ENCODE data around the gene ULK1. TPM values are rescaled to one million over a fixed set of nuclear protein-coding genes. Genes with fewer than 3 reads are reported as not detected.

ULK1 gene
- total RNA-seq, 1 donor from 2014 or later = 4.9 TPM

GRCh38 chr12:131848753-131849152 is 45.7 kb upstream of the ULK1 start:
- Histone ChIP-seq H3K4me2 (no peak overlapping the region), H3K27me3 (no peaks in the 10 kb centered on the region), H3K9ac (no peak overlapping the region), H4K20me1 (ENCODE audit: low read depth) (no peaks in the 10 kb centered on the region), H3K4me3 (no peak overlapping the region), H3K9me3 (ENCODE audit: low read depth) (no peaks in the 10 kb centered on the region), H3K4me1 (no peaks in the 10 kb centered on the region), H3K27ac (no peak overlapping the region), H3K79me2 (ENCODE audit: low read depth) (no peaks in the 10 kb centered on the region), H3F3A (ENCODE audit: low read depth) (no peaks in the 10 kb centered on the region), H2AFZ (replicated peaks) (no peak overlapping the region), H3K36me3 (no peaks in the 10 kb centered on the region)
- Mint-ChIP-seq H3K4me3 (no peak overlapping the region), H3K27me3 (ENCODE audit: insufficient read depth, low read depth) (peaks cover 5% of the 10 kb centered on the region), H3K27ac (no peak overlapping the region), H3K4me1 (no peaks in the 10 kb centered on the region), H3K9me3 (no peaks in the 10 kb centered on the region), H3K36me3 (no peaks in the 10 kb centered on the region)
- DNase-seq (ENCODE audit: low spot score) = no peak
- TF ChIP-seq EZH2 (IDR thresholded peaks at IDR 0.05) (no peak), EZH2phosphoT487 (IDR thresholded peaks at IDR 0.05) (no peak), CTCF (IDR thresholded peaks at IDR 0.05) (no peak)

GRCh38 chr12:131849700-131850553 is 44.5 kb upstream of the ULK1 start:
- Mint-ChIP-seq H3K27me3 (ENCODE audit: insufficient read depth, low read depth) (peaks cover 8% of the 10 kb centered on the region), H3K36me3 (no peaks in the 10 kb centered on the region), H3K4me3 (no peak overlapping the region), H3K27ac (no peak overlapping the region), H3K9me3 (no peaks in the 10 kb centered on the region), H3K4me1 (peaks cover under 1% of the 10 kb centered on the region)
- no peak overlapping the region for H2AFZ ChIP-seq (replicated peaks)
- H3K27ac ChIP-seq = no peak overlapping the region
- DNase-seq (ENCODE audit: low spot score) = no peak
- H3K4me3 ChIP-seq = no peak overlapping the region
- no peaks in the 10 kb centered on the region for H3K4me1 ChIP-seq
- no peaks in the 10 kb centered on the region for H3K27me3 ChIP-seq
- TF ChIP-seq CTCF (IDR thresholded peaks at IDR 0.05) (no peak), EZH2phosphoT487 (IDR thresholded peaks at IDR 0.05) (no peak), EZH2 (IDR thresholded peaks at IDR 0.05) (no peak)
- no peak overlapping the region for H3K9ac ChIP-seq
- H3K36me3 ChIP-seq = no peaks in the 10 kb centered on the region
- H3K4me2 ChIP-seq = no peak overlapping the region
- no peaks in the 10 kb centered on the region for H4K20me1 ChIP-seq (ENCODE audit: low read depth)
- no peaks in the 10 kb centered on the region for H3K79me2 ChIP-seq (ENCODE audit: low read depth)
- H3K9me3 ChIP-seq (ENCODE audit: low read depth) = no peaks in the 10 kb centered on the region
- H3F3A ChIP-seq (ENCODE audit: low read depth) = no peaks in the 10 kb centered on the region

DNA sequence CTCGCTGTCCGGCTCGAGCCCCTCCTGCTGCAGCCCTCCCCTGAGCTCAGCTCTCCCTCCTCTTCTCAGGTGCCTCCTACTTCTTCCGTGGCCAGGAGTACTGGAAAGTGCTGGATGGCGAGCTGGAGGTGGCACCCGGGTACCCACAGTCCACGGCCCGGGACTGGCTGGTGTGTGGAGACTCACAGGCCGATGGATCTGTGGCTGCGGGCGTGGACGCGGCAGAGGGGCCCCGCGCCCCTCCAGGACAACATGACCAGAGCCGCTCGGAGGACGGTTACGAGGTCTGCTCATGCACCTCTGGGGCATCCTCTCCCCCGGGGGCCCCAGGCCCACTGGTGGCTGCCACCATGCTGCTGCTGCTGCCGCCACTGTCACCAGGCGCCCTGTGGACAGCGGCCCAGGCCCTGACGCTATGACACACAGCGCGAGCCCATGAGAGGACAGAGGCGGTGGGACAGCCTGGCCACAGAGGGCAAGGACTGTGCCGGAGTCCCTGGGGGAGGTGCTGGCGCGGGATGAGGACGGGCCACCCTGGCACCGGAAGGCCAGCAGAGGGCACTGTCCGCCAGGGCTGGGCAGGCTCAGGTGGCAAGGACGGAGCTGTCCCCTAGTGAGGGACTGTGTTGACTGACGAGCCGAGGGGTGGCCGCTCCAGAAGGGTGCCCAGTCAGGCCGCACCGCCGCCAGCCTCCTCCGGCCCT is 43.4 kb upstream of the ULK1 start:
- Histone ChIP-seq H3K4me1 (no peaks in the 10 kb centered on the region), H3K9me3 (ENCODE audit: low read depth) (no peaks in the 10 kb centered on the region), H3K27me3 (no peaks in the 10 kb centered on the region), H3K9ac (no peak overlapping the region), H4K20me1 (ENCODE audit: low read depth) (no peaks in the 10 kb centered on the region), H3K27ac (no peak overlapping the region), H3K79me2 (ENCODE audit: low read depth) (no peaks in the 10 kb centered on the region), H3K4me3 (no peak overlapping the region), H2AFZ (replicated peaks) (no peak overlapping the region), H3K4me2 (no peak overlapping the region), H3K36me3 (no peaks in the 10 kb centered on the region), H3F3A (ENCODE audit: low read depth) (no peaks in the 10 kb centered on the region)
- TF ChIP-seq CTCF (IDR thresholded peaks at IDR 0.05) = peak; percentile 76
- TF ChIP-seq EZH2 (IDR thresholded peaks at IDR 0.05) = no peak
- peaks cover 9% of the 10 kb centered on the region for H3K27me3 Mint-ChIP-seq (ENCODE audit: insufficient read depth, low read depth)
- peaks cover 3% of the 10 kb centered on the region for H3K4me1 Mint-ChIP-seq
- no peaks in the 10 kb centered on the region for H3K36me3 Mint-ChIP-seq
- no peaks in the 10 kb centered on the region for H3K9me3 Mint-ChIP-seq
- no peak overlapping the region for H3K4me3 Mint-ChIP-seq
- no peak overlapping the region for H3K27ac Mint-ChIP-seq
- peak; percentile 79 for DNase-seq (ENCODE audit: low spot score)
